HG03196 (cell line): ENCODE measurements around the gene ANKRD35.
A peak's percentile ranks its signal among the peaks of the same experiment; 100 is the strongest.
"Not testable (repeated sequence)": the region's sequence is repeated elsewhere in the genome, so short reads cannot be mapped to it uniquely, and the experiment has no call there.

ENCODE experiments used
- ATAC-seq: cut with Tn5 transposase; IDR thresholded peaks from one replicate; pipeline ENCODE4 v1.9.1; 2021; ENCODE audit not compliant: unreplicated experiment

The ANKRD35 gene

GRCh38 chr1:145858238-145858900 is 27.3 kb downstream of the ANKRD35 start:
- ATAC-seq = no peak

- ATAC-seq = no peak
Measured at GRCh38 chr1:145857170-145857569, 28.5 kb downstream of the ANKRD35 start.

GRCh38 chr1:145855426-145855948 is 30.2 kb downstream of the ANKRD35 start:
- no peak for ATAC-seq

- ATAC-seq = no peak
Measured at GRCh38 chr1:145849356-145850160, 36.1 kb downstream of the ANKRD35 start.

GRCh38 chr1:145847827-145848226 is 37.8 kb downstream of the ANKRD35 start:
- no peak for ATAC-seq

- no peak for ATAC-seq
Measured at GRCh38 chr1:145846201-145846612, 39.5 kb downstream of the ANKRD35 start.

- peak; percentile 57 for ATAC-seq
Measured at GRCh38 chr1:145845514-145846161, 40.0 kb downstream of the ANKRD35 start, which contains the start of gene NUDT17. Gene NUDT17, plus strand, starts transcription at chr1:145845630. Its CDS starts 11 bp downstream, at chr1:145845641.

- peak; percentile 64 for ATAC-seq
Measured at GRCh38 chr1:145845144-145845513, 40.5 kb downstream of the ANKRD35 start.

GRCh38 chr1:145843031-145843430 is 42.6 kb downstream of the ANKRD35 start:
- ATAC-seq = no peak

- no peak for ATAC-seq
Measured at GRCh38 chr1:145837656-145838055, 48.0 kb downstream of the ANKRD35 start.

- not testable (repeated sequence) for ATAC-seq
Measured at GRCh38 chr1:145830810-145831209, 54.9 kb downstream of the ANKRD35 start.

- no peak for ATAC-seq
Measured at GRCh38 chr1:145828367-145829026, 57.2 kb downstream of the ANKRD35 start.

GRCh38 chr1:145827966-145828365 is 57.7 kb downstream of the ANKRD35 start:
- ATAC-seq = no peak

GRCh38 chr1:145826030-145826429 is 59.6 kb downstream of the ANKRD35 start:
- ATAC-seq = no peak

- ATAC-seq = no peak
Measured at GRCh38 chr1:145824499-145824842, 61.2 kb downstream of the ANKRD35 start.

GRCh38 chr1:145823565-145824498 is 61.8 kb downstream of the ANKRD35 start, which contains the start of the genes POLR3C and RNF115:
Gene POLR3C, plus strand, starts transcription at chr1:145824200. Its CDS starts 1,577 bp downstream, at chr1:145825777.
Gene RNF115, minus strand, starts transcription at chr1:145824095. Its CDS starts 222 bp downstream, at chr1:145823873.
- peak; percentile 76 for ATAC-seq

- ATAC-seq = not testable (repeated sequence)
Measured at GRCh38 chr1:145822779-145823331, 62.8 kb downstream of the ANKRD35 start.

- not testable (repeated sequence) for ATAC-seq
Measured at GRCh38 chr1:145818095-145818494, 67.6 kb downstream of the ANKRD35 start.
